GM21367 (cell line): ENCODE data around the gene BFSP2.

Experiments used
- ATAC-seq: cut with Tn5 transposase; IDR thresholded peaks from one replicate; pipeline ENCODE4 v1.9.1; 2021; ENCODE audit not compliant: unreplicated experiment

The BFSP2 gene

GRCh38 chr3:133383175-133383574 is 16.7 kb upstream of the BFSP2 start:
- ATAC-seq: no peak

- no peak for ATAC-seq
These were observed 16.1 kb upstream of the BFSP2 start for GRCh38 chr3:133383741-133384140.

DNA sequence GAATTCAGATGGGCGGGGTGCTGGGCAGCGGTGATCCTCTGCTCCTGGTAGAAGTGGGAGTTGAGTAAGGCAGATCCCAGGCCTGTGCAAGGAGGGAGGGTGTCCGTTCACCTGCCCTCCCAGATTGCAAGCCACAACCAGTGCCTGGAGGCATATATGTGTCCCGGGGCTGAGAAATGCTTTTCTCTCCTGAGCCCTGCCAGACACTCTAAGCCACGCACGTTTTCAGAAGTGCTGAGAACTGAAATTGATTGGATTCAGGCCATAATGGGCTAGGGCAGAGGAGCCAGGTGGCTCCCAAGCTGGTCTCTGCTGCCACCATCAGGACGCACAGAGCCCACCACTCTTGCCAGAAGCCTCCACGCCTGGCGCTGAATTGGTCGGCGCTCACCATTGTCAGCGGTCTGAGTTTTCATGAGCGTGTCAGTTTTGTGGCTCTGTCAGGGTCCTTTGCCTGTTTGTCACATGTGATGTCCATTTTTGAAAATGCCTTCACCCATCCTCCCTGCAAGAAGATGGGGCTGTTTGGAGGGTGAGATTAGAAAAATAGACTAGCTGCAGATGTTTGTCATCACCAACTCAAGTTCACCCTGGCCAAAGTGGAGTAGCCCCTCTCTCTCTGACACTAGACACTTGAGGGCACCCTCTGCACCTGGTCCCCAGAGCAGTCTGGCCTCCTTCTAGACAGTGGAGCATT is 15.4 kb upstream of the BFSP2 start:
- peak; percentile 67 for ATAC-seq

DNA sequence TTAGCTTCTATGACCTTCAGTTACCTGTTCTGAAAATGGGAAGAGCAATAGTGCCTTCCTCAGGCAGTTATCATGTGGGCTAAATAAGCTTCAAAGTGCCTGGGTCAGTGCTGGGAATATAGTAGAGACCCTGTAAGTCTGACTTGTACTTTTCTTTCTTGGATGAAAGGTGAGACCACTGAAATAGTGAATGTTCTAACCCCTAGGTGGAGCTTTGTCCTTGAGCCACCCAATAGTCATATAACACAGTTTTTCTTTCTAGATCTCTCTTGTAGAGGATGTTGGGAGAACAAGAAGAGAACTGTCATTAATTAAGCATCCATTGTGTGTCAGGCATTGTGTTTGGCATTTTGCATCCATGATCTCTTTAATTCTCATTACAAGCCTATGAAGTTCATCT is 13.0 kb upstream of the BFSP2 start:
- no peak for ATAC-seq

DNA sequence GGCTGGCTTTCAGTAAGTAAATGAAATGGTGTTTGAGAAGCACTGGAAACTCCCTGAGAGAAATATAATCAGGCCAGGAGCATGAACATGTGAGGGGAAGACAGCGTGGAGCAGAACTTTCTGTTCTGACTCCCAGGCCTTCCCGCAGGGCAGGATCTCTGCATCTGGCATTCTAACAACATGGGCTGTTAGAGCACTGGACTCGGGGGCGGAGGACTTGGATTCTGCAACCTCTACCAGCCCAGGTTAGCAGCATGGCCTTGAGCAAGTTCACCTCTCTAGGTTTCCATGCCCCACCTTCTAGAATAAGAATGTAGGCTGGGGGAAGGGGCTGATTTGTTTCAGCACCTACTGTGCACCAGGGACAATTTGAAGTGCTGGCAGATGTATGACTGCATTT is 12.5 kb upstream of the BFSP2 start:
- no peak for ATAC-seq

DNA sequence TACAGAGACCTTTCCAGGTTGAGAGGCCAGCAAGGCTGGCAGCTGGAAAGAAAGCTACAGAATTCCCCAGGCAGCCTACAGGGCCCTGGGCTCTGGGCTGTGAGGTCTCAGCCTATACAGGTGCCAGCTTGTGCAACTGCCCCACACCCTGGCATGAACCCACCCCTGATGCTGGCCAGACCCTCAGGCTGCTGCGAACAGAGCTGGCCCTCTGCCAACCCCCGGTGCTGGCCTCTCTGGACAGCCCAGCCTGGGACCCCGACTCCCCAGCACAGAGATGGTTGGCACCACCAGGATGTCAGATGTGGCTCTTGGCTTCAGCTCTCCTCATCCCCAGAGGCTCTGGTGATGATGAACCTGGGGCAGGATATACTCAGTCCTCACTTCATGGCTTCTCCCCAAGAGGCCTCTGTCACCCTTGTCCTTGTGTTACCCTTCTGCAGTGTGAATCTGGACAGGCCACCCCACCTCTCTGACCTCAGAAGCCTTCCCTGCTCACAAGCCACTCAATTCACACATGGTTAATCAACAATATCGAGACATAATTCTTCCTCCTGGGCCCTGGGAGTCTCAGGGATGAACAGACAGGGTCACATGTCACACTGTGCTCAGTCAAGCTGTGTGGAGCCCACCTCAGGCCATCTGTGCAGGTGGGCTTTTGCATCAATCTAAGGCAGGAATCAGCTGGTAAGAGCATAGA is 11.0 kb upstream of the BFSP2 start:
- no peak for ATAC-seq

DNA sequence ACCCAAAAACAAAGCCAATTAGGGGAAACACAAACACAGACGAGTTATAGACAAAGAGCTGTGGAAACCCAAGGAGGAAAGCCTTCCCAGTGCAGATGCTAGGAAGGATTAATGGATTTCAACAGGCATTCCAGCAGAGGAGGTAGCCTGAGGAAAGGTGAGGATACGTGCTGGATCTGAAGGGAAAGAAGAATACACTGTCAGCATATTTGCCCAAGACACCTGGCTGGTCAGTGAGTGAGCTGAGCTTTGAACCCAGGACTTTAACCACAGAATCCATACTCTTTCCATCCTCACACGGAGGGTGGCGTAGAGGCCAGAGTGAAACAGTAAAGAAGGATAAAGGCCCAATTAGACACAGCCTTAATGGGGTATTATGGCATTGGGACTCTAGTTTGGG is 9.1 kb upstream of the BFSP2 start:
- no peak for ATAC-seq

- ATAC-seq: no peak
These were observed 6.7 kb upstream of the BFSP2 start for GRCh38 chr3:133393204-133393603.

- no peak for ATAC-seq
These were observed 6.0 kb upstream of the BFSP2 start for GRCh38 chr3:133393691-133394474.

DNA sequence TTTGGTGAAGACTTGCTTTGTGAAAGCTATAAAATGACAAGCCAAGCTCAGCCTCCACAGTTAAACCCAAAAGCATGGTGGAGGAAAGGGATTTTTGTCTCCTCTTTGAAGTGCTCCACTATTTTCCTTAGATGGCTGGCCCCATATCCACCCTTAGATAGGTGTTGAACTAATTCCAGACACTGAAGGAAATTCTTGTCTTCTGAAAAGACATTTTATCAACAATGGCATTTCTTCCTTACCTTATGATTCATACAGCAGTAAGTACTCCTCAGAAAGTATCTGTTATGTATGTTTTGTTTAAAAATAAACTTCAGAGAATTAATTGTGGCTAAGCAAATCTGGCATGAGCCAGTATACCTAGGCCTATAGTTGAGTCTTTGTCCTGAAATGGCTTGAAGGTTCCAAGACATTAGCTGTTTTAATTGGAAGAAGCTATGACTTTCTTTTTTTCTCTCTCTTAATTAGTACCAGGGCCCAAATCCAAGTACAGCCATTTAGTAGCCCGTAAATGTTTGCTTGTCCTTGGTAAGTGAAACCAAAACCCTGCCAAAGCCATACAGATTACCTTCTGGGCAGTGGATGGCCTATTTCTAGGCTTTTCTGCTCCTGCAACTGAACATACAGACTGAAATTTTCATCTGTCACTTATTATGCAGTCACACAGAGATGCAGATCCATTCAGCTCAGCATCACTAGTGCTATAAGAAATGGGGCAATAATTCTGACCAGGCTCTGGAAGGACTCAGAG is 5.1 kb upstream of the BFSP2 start:
- ATAC-seq: no peak

- ATAC-seq: no peak
These were observed 3.0 kb upstream of the BFSP2 start for GRCh38 chr3:133396906-133397305.

DNA sequence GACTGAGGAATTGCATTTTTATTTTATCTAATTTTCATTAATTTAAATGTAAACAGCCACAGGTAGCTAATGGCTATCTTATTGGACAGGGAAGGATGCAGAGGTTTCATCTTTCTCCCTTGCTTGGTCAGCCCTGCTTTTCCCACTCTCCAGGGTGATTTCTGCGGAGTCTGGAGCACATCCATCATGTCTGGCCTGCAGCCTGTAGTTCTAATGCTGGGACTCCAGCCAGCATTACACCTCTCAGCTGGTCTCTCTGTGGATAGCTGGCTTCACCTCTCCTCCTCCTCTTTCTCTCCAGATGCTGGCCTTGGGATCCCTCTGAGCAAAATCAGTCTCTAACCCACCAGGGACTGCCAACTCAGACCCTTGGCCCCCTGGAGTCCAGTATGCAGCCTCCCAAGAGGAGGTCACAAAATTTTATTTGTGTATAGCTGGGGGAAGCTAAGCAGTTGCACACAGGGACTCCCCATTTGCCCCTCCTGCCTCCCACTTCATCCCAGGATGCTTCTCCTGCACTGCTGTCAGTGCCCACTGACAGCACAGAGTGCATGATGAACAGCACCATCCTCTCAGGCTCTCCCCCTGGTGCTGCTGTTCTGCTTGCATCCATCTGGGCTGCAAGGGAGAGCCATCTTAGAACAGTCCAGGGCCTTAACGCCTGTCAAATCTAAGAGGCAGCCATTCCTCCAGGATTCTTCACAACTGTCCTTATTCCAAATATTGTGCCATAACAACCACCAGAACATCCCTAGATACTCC is 1.7 kb downstream of the BFSP2 start:
- no peak for ATAC-seq

DNA sequence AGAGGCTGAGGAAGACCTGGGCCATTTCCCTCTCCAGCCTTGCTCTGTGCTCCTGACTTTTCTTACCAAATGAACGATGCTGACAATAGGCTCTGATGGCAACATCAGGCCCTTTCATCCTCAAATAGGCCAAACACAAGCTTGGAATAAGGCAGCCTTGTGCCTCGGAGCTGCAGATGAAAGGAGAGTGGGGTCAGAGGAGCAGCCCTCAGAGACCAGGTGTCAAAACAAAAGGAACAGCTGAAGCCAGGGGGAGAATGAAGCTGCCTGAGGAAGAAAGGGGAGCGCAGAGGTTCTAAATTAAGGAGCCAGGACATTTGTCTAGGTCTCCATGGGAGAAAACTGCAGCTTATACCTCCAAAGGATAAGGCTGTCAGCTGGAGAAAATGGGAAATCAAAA is 5.1 kb downstream of the BFSP2 start:
- no peak for ATAC-seq

GRCh38 chr3:133408366-133408765 is 8.5 kb downstream of the BFSP2 start:
- ATAC-seq: no peak

DNA sequence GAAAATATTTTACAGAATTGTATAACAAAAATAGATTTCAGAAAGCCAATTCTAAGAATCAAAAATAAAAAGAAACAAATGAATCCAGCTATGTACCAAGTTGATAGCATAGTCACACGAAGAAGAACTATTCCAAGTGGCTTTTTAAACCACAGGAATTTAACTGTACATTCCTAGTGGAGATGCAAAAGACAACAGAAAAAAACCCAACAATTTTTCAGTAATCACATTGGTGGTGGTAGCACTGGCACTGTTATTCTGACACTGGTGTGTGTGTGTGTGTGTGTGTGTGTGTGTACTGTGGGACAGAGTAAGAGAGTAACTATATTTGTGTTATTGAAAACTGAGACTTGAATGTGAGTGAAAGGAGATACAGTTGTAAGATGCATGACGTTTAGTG is 9.1 kb downstream of the BFSP2 start:
- no peak for ATAC-seq

- ATAC-seq: no peak
These were observed 10.5 kb downstream of the BFSP2 start for GRCh38 chr3:133410191-133410892.

DNA sequence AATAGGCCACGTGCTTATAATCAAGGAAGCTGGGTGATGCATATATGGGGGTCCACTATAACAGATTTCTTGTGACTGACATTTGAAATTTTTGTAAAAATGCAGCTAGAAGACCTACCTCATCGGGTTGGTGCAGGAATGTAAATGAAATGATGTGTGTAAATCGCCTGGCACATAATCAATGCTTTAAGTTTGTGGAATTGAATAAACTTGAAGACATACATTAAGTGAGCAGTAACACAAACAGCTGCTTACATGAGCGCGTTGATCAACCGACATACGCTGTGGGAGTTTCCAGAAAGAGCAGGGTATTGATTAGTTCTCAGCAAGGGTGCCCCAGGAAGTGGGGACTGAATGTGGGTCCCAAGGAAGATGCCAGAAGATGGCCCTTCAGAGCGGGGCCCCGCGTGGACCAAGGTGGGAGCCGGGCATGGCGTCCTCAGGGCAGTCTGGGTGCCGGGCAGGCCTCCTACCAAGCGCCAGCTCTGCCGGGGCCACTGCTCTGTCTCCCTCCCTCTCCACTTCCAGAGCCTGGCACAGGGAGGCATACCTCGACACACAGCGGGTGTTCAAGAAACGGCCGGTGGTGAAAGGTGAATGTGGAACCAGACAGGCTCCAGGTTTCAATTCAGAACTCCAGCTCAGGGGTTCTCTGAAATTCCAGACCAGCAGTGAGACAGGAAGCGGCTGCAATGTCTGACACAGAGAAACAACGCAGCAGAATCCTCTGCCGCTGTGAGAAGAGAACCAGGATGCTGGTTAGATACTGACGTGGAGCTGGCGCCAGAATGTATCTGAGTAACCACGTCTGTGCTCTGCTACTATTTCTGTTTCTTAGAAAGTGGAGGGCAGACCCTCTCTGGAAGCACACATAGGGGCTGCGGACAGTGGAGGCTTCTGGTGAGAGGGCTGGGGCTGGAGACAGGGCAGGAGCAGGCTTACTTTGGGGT is 12.6 kb downstream of the BFSP2 start:
- ATAC-seq: no peak

GRCh38 chr3:133413161-133414020 is 13.5 kb downstream of the BFSP2 start:
- ATAC-seq: no peak
